Activated B cell treated with CpG ODN at 0.5 μM for 24 hours (primary cell): ENCODE measurements around the gene AFF3. TPM values are rescaled to one million over a fixed set of nuclear protein-coding genes. Genes with fewer than 3 reads are reported as not detected.

Experiments used
- ATAC-seq: fragments of 200-7000 bp; cut with Tn5 transposase; one replicate; pipeline ENCODE4 v1.10.0; 2021; ENCODE audit warnings: low read depth, mild to moderate bottlenecking, moderate library complexity
- CTCF ChIA-PET: fragments of 350-600 bp; sonication (Branson Sonifier 250); formaldehyde crosslinking; loops from one replicate; lab custom pipeline; 2021; ENCODE audit warnings: antibody characterized with exemption; lab: Charles Lee
- POLR2A ChIA-PET: fragments of 350-600 bp; sonication (Branson Sonifier 250); formaldehyde crosslinking; loops from one replicate; lab custom pipeline; 2021; ENCODE audit warnings: antibody characterized with exemption; lab: Charles Lee
- DNase-seq: peaks from one replicate; pipeline ENCODE4 v3.0.0; 2022
- H3K27ac Mint-ChIP-seq: one replicate; pipeline ENCODE4 v1.8.0; 2020; ENCODE audit warnings: mixed read lengths
- H3K27me3 Mint-ChIP-seq: one replicate; pipeline ENCODE4 v1.8.0; 2021; ENCODE audit warnings: mixed read lengths
- H3K36me3 Mint-ChIP-seq: one replicate; pipeline ENCODE4 v1.8.0; 2021; ENCODE audit warnings: low read depth, mixed read lengths
- H3K4me1 Mint-ChIP-seq: one replicate; pipeline ENCODE4 v1.8.0; 2021; ENCODE audit warnings: mixed read lengths
- H3K4me3 Mint-ChIP-seq: one replicate; pipeline ENCODE4 v1.8.0; 2020; ENCODE audit warnings: mild to moderate bottlenecking, mixed read lengths
- H3K9me3 Mint-ChIP-seq: one replicate; pipeline ENCODE4 v1.8.0; 2020; ENCODE audit warnings: mixed read lengths
- CTCF ChIP-seq: fragments of 200-600 bp; IDR thresholded peaks from one replicate; pipeline ENCODE4 v1.8.0; 2022; ENCODE audit warnings: antibody characterized with exemption, mild to moderate bottlenecking
- intact Hi-C: fragments of 100-400 bp; cut with micrococcal nuclease; formaldehyde crosslinking; loops from one replicate; pipeline ENCODE4 v1.15.1; 2024
- total RNA-seq: library from RNA; stranded (reverse); gene quantifications from 2 replicates; pipeline ENCODE4 v1.2.3, GENCODE V29; 2022

Gene AFF3
- total RNA-seq, 1 donor from 2014 or later = 271 TPM

GRCh38 chr2:100151310-100151709 lies 8.9 kb upstream of the AFF3 start:
- no peak for TF ChIP-seq CTCF
- H3K36me3 Mint-ChIP-seq = no peaks in the 10 kb centered on the region
- peaks cover 2% of the 10 kb centered on the region for H3K9me3 Mint-ChIP-seq
- POLR2A ChIA-PET = interaction anchor here (1.0 to 2.2 kb wide), 3 partner anchors 10 to 23 kb away, joined by 3 to 16 read pairs (median 8); partner anchors contain the start of gene AFF3
- DNase-seq (no peak), ATAC-seq (peak; percentile 45)
- no peaks in the 10 kb centered on the region for H3K27me3 Mint-ChIP-seq
- intact Hi-C loops = no loop called here
- no peak overlapping the region for H3K27ac Mint-ChIP-seq
- H3K4me3 Mint-ChIP-seq = no peak overlapping the region
- CTCF ChIA-PET = no interaction called here
- peaks cover 16% of the 10 kb centered on the region for H3K4me1 Mint-ChIP-seq

GRCh38 chr2:100148883-100149282 lies 6.5 kb upstream of the AFF3 start:
- ATAC-seq (no peak), DNase-seq (no peak)
- Mint-ChIP-seq H3K27me3 (no peaks in the 10 kb centered on the region), H3K36me3 (no peaks in the 10 kb centered on the region), H3K27ac (no peak overlapping the region), H3K4me1 (peaks cover 29% of the 10 kb centered on the region), H3K4me3 (no peak overlapping the region), H3K9me3 (peaks cover 2% of the 10 kb centered on the region)
- POLR2A ChIA-PET = no interaction called here
- TF ChIP-seq CTCF = no peak
- intact Hi-C loops = no loop called here
- CTCF ChIA-PET = no interaction called here

GRCh38 chr2:100146657-100146960 lies 4.2 kb upstream of the AFF3 start:
- peak overlapping the region; percentile 11 for H3K27ac Mint-ChIP-seq
- H3K4me3 Mint-ChIP-seq = no peak overlapping the region
- DNase-seq = no peak
- no peak for TF ChIP-seq CTCF
- H3K4me1 Mint-ChIP-seq = peaks cover 47% of the 10 kb centered on the region
- H3K9me3 Mint-ChIP-seq = peaks cover 2% of the 10 kb centered on the region
- H3K36me3 Mint-ChIP-seq = peaks cover 9% of the 10 kb centered on the region
- ChIA-PET CTCF (interaction anchor here (0.9 kb wide), 1 partner anchor 90 kb away, joined by 3 read pairs; no protein-coding TSS in a partner anchor), POLR2A (no interaction called here)
- no peak for ATAC-seq
- no peaks in the 10 kb centered on the region for H3K27me3 Mint-ChIP-seq
- intact Hi-C loops = no loop called here

GRCh38 chr2:100145893-100146656 lies 3.7 kb upstream of the AFF3 start:
- DNase-seq (no peak), ATAC-seq (no peak)
- Mint-ChIP-seq H3K9me3 (no peaks in the 10 kb centered on the region), H3K4me3 (no peak overlapping the region), H3K27ac (peak overlapping the region; percentile 11), H3K4me1 (peaks cover 47% of the 10 kb centered on the region), H3K27me3 (no peaks in the 10 kb centered on the region), H3K36me3 (peaks cover 14% of the 10 kb centered on the region)
- ChIA-PET POLR2A (interaction anchor here (0.7 to 2.3 kb wide), 6 partner anchors 10 to 100 kb away, joined by 3 to 5 read pairs (median 4); no protein-coding TSS in a partner anchor), CTCF (interaction anchor here (0.9 kb wide), 1 partner anchor 91 kb away, joined by 3 read pairs; no protein-coding TSS in a partner anchor)
- intact Hi-C loops = no loop called here
- no peak for TF ChIP-seq CTCF

DNA sequence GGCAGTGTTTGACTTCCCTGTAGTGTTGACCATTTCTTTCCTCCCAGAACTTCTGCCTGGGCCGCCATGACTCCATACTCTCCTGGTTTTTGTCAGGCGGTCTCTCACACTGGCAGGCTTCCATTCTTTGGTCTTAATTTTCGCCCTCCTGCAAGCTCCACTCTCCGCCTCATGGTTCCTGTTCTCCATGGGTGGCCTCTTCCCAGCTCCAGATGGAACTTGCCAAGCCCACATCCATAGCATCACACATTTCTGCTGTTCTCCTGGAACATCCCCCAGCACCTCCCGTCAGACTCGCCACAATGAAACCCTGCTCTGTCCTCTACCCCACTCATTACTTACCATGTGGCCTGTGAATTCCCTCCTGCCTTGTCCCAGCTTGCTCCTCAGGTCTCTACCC lies 896 bp upstream of the AFF3 start:
- H3K27me3 Mint-ChIP-seq = no peaks in the 10 kb centered on the region
- peaks cover 34% of the 10 kb centered on the region for H3K36me3 Mint-ChIP-seq
- CTCF ChIA-PET = interaction anchor here (1.0 to 3.4 kb wide), 6 partner anchors 29 to 103 kb away, joined by 3 to 19 read pairs (median 6); no protein-coding TSS in a partner anchor
- no peak for TF ChIP-seq CTCF
- POLR2A ChIA-PET = interaction anchor here (1.0 to 6.7 kb wide), 7 partner anchors 9 to 105 kb away, joined by 3 to 149 read pairs (median 15); no protein-coding TSS in a partner anchor
- DNase-seq (no peak), ATAC-seq (no peak)
- H3K27ac Mint-ChIP-seq = peak overlapping the region; percentile 99
- intact Hi-C loops = loop anchor here (2.0 to 5.0 kb wide), 4 partner anchors 14 to 806 kb away; partner anchors contain the start of genes EIF5B, PDCL3 and TXNDC9
- no peaks in the 10 kb centered on the region for H3K9me3 Mint-ChIP-seq
- H3K4me1 Mint-ChIP-seq = peaks cover 47% of the 10 kb centered on the region
- H3K4me3 Mint-ChIP-seq = peak overlapping the region; percentile 99
